Stomach (tissue), 9 donors: ENCODE data around the gene FKBP3. TPM values are rescaled to one million over a fixed set of nuclear protein-coding genes. Genes with fewer than 3 reads are reported as not detected.

Experiments used
- DNase-seq, 2 donors: peaks; one replicate each; pipeline versions ENCODE4 v3.0.0 to v3.0.0-alpha.2; 2013 to 2019
- H3K27ac ChIP-seq, 5 donors: fragments of 200-600 bp in 4 of 5; sonication (generic) in 4 of 5; one replicate each; pipeline ENCODE4 v1.5.1; 2013 to 2019; ENCODE audit warnings: mild to moderate bottlenecking in 1 of 5, moderate library complexity in 1 of 5
- H3K27me3 ChIP-seq, 3 donors: fragments of 200-600 bp; sonication (generic); one replicate each; pipeline ENCODE4 v1.5.1; 2017 to 2019; ENCODE audit warnings: mixed run types in 1 of 3
- H3K36me3 ChIP-seq, 4 donors: fragments of 200-600 bp; sonication (generic); 1 replicate in 3 of 4; 2 replicates in 1 of 4; pipeline ENCODE4 v1.5.1; 2016 to 2019
- H3K4me1 ChIP-seq, 4 donors: fragments of 200-600 bp; sonication (generic); one replicate each; pipeline ENCODE4 v1.5.1; 2016 to 2019
- H3K4me3 ChIP-seq, 4 donors: fragments of 200-600 bp; sonication (generic) in 3 of 4; one replicate each; pipeline ENCODE4 v1.5.1; 2016 to 2019; ENCODE audit warnings: mild to moderate bottlenecking in 1 of 4
- H3K9me3 ChIP-seq, 4 donors: fragments of 200-600 bp; sonication (generic); one replicate each; pipeline ENCODE4 v1.5.1; 2016 to 2019
- CTCF ChIP-seq, 7 experiments: fragments of 450-650 bp in 4 of 7; fragments of 200-600 bp in 3 of 7; sonication (generic) in 3 of 7; IDR thresholded peaks; one replicate each; pipeline ENCODE4 v1.5.1; 2016 to 2019; ENCODE audit warnings: antibody characterized with exemption in 7 of 7, control low read depth in 2 of 7, mild to moderate bottlenecking in 1 of 7
- EP300 ChIP-seq: sonication (generic); formaldehyde crosslinking; IDR thresholded peaks from one replicate; pipeline ENCODE4 v1.6.1; 2017; ENCODE audit warnings: antibody characterized with exemption
- POLR2A ChIP-seq, 4 donors: fragments of 450-650 bp; IDR thresholded peaks; one replicate each; pipeline ENCODE4 v1.6.1; 2016; ENCODE audit warnings: antibody characterized with exemption in 4 of 4, control low read depth in 2 of 4, mild to moderate bottlenecking in 1 of 4, moderate library complexity in 1 of 4
- POLR2AphosphoS5 ChIP-seq, 3 donors: sonication (generic); formaldehyde crosslinking; IDR thresholded peaks; one replicate each; pipeline ENCODE4 v1.6.1; 2016; ENCODE audit warnings: antibody characterized with exemption in 3 of 3
- WGBS, 5 donors: extraction: QIAGEN DNeasy Blood & Tissue Kit in 3 of 5; methylation state at CpG; one replicate each; pipeline versions ENCODE4 v1.1.5 to v1.1.7; 2013 to 2018; 5-methylcytosine and 5-hydroxymethylcytosine counted together
- intact Hi-C: fragments of 100-400 bp; cut with DNase I; formaldehyde crosslinking; loops from one replicate; pipeline ENCODE4 v1.15.1; 2023; ENCODE audit warnings: low total_unique reads
- polyA plus RNA-seq, 3 donors: library from polyadenylated mRNA; stranded (reverse); fragments of 200-250 nt; gene quantifications; one replicate each; pipeline ENCODE4 v1.2.3, GENCODE V29; 2013
- total RNA-seq, 5 donors: library from RNA; depleted of rRNA; stranded (reverse); fragments of >200 nt; gene quantifications; one replicate each; pipeline versions ENCODE4 v1.1.0 to v1.2.3, GENCODE V29; 2014 to 2016
- donor health status: healthy with polysubstance abuse.
- donor health status: Bipolar disorder and iron deficiency.
- donor health status: healthy.

Gene FKBP3
- total and polyA plus RNA-seq, 8 donors = 0.58 to 81.3 (median 42.6) TPM

GRCh38 chr14:45103806-45104205, 30.5 kb downstream of the FKBP3 start:
- no peaks in the 10 kb centered on the region for H3K9me3 ChIP-seq
- TF ChIP-seq POLR2A (IDR thresholded peaks at IDR 0.05) (no peak), EP300 (no peak), POLR2AphosphoS5 (IDR thresholded peaks at IDR 0.05) (no peak), CTCF (IDR thresholded peaks at IDR 0.05) (no peak)
- no peak for DNase-seq
- H3K4me3 ChIP-seq = no peak overlapping the region
- no peaks in the 10 kb centered on the region for H3K27me3 ChIP-seq
- peaks cover 0 to 16% (median 2%) of the 10 kb centered on the region in 4 donors for H3K4me1 ChIP-seq
- no peak overlapping the region for H3K27ac ChIP-seq
- intact Hi-C loops = no loop called here
- H3K36me3 ChIP-seq = peaks cover 16 to 95% (median 95%) of the 10 kb centered on the region in 4 donors

DNA sequence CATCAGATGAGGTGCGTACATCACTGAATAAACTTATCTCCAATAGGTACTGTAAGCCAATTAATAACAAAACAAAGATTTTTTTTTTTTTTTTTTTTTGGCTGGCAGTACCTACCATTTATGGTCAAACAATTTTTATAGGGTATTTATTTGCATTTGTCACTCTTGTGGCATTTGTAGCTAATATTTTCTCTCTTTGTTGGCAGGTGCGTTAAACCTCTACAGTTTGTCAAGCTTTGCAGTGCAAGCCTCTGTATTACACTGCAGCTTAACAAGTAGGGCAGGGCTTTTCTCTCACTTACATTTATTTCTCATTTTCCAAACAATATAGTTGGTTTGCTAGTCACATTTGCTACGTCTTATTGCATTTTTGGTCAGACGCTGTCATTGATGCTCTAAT, 38.1 kb downstream of the FKBP3 start:
- intact Hi-C loops = no loop called here
- 89 to 97% (median 95%) methylated on average over 4 of the region's 4 CpGs for WGBS, 5 donors
- peaks cover 0 to 11% (median 3%) of the 10 kb centered on the region in 4 donors for H3K4me1 ChIP-seq
- peaks cover 21 to 64% (median 62%) of the 10 kb centered on the region in 4 donors for H3K36me3 ChIP-seq
- H3K27ac ChIP-seq = no peak overlapping the region
- H3K27me3 ChIP-seq = no peaks in the 10 kb centered on the region
- DNase-seq = no peak
- no peaks in the 10 kb centered on the region for H3K9me3 ChIP-seq
- H3K4me3 ChIP-seq = no peak overlapping the region
- TF ChIP-seq POLR2A (IDR thresholded peaks at IDR 0.05) (no peak), POLR2AphosphoS5 (IDR thresholded peaks at IDR 0.05) (no peak), CTCF (IDR thresholded peaks at IDR 0.05) (no peak), EP300 (no peak)

DNA sequence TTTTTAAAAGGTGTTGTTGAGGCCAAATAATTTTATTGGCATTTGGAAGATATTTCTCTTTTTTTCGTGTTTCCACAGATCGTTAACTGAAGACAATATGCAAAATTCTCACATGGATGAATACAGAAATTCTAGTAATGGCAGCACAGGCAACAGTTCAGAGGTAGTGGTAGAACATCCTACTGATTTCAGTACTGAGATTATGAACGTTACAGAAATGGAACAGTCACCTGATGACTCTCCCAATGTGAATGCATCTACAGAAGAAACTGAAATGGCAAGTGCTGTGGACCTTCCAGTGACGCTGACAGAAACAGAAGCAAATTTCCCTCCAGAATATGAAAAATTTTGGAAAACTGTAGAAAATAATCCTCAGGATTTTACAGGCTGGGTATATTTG, 39.1 kb downstream of the FKBP3 start:
- peaks cover 19 to 53% (median 51%) of the 10 kb centered on the region in 4 donors for H3K36me3 ChIP-seq
- peaks cover 0 to 16% (median 7%) of the 10 kb centered on the region in 4 donors for H3K4me1 ChIP-seq
- DNase-seq = no peak
- intact Hi-C loops = no loop called here
- TF ChIP-seq EP300 (no peak), CTCF (IDR thresholded peaks at IDR 0.05) (no peak), POLR2A (IDR thresholded peaks at IDR 0.05) (no peak), POLR2AphosphoS5 (IDR thresholded peaks at IDR 0.05) (no peak)
- H3K27ac ChIP-seq = no peak overlapping the region
- H3K27me3 ChIP-seq = no peaks in the 10 kb centered on the region
- no peaks in the 10 kb centered on the region for H3K9me3 ChIP-seq
- H3K4me3 ChIP-seq = no peak overlapping the region
- WGBS, 5 donors = 88 to 95% (median 93%) methylated on average over 4 of the region's 4 CpGs

- Histone ChIP-seq H3K27ac (no peak overlapping the region), H3K36me3 (peaks cover 15 to 44% (median 43%) of the 10 kb centered on the region in 4 donors), H3K4me3 (no peak overlapping the region), H3K4me1 (peaks cover 0 to 25% (median 12%) of the 10 kb centered on the region in 4 donors), H3K27me3 (no peaks in the 10 kb centered on the region), H3K9me3 (no peaks in the 10 kb centered on the region)
- no peak for DNase-seq
- intact Hi-C loops = no loop called here
- 94 to 97% (median 97%) methylated on average over 2 of the region's 2 CpGs for WGBS, 5 donors
- TF ChIP-seq POLR2AphosphoS5 (IDR thresholded peaks at IDR 0.05) = no peak
- TF ChIP-seq POLR2A (IDR thresholded peaks at IDR 0.05) = no peak
- TF ChIP-seq EP300 = no peak
- TF ChIP-seq CTCF (IDR thresholded peaks at IDR 0.05) = no peak
These were observed 40.0 kb downstream of the FKBP3 start for GRCh38 chr14:45094275-45094674.
